Naive thymus-derived CD4-positive, alpha-beta T cell (primary cell): ENCODE data around the gene GPX8. TPM values are rescaled to one million over a fixed set of nuclear protein-coding genes. Genes with fewer than 3 reads are reported as not detected.
A peak's percentile ranks its signal among the peaks of the same experiment; 100 is the strongest.

ENCODE experiments used
- ATAC-seq: fragments of 150-1000 bp; cut with Tn5 transposase; 2 replicates; pipeline ENCODE4 v1.10.0; 2021; ENCODE audit warnings: mild to moderate bottlenecking, moderate library complexity
- CTCF ChIA-PET: fragments of 350-600 bp; sonication (Branson Sonifier 250); formaldehyde crosslinking; loops from one replicate; lab custom pipeline; 2021; ENCODE audit warnings: antibody characterized with exemption; lab: Charles Lee
- POLR2A ChIA-PET: fragments of 350-600 bp; sonication (Branson Sonifier 250); formaldehyde crosslinking; loops from one replicate; lab custom pipeline; 2021; ENCODE audit warnings: antibody characterized with exemption, inconsistent platforms; lab: Charles Lee
- DNase-seq, 9 donors: peaks; one replicate each; pipeline versions ENCODE4 v3.0.0 to v3.0.0-alpha.2; 2020 to 2022; ENCODE audit warnings: mixed read lengths in 1 of 9
- H3K27ac ChIP-seq: one replicate; pipeline ENCODE4 v1.7.0; 2013; ENCODE audit warnings: mild to moderate bottlenecking, low read depth, low read length, moderate library complexity
- H3K27me3 ChIP-seq, 2 donors: one replicate each; pipeline ENCODE4 v1.7.0; 2013; ENCODE audit warnings: low read length in 2 of 2, mild to moderate bottlenecking in 2 of 2, moderate library complexity in 2 of 2; ENCODE audit not compliant: control insufficient read depth in 2 of 2, insufficient read depth in 2 of 2
- H3K36me3 ChIP-seq, 3 experiments: 1 replicate in 2 of 3; 2 replicates in 1 of 3; pipeline ENCODE4 v1.7.0; 2013; ENCODE audit warnings: low read length in 3 of 3, mild to moderate bottlenecking in 3 of 3, moderate library complexity in 1 of 3; ENCODE audit not compliant: insufficient read depth in 3 of 3, control insufficient read depth in 2 of 3
- H3K4me1 ChIP-seq, 2 donors: one replicate each; pipeline ENCODE4 v1.7.0; 2013; ENCODE audit warnings: low read length in 2 of 2, mild to moderate bottlenecking in 2 of 2, moderate library complexity in 1 of 2; ENCODE audit not compliant: control insufficient read depth in 2 of 2, insufficient read depth in 2 of 2
- H3K4me3 ChIP-seq: 2 replicates; pipeline ENCODE4 v1.7.0; 2013; ENCODE audit warnings: mild to moderate bottlenecking, low read length
- H3K9me3 ChIP-seq, 3 experiments: 1 replicate in 2 of 3; 2 replicates in 1 of 3; pipeline ENCODE4 v1.7.0; 2013; ENCODE audit warnings: low read length in 3 of 3; ENCODE audit not compliant: control insufficient read depth in 2 of 3
- H3K27ac Mint-ChIP-seq, 9 donors: one replicate each; pipeline ENCODE4 v1.8.0; 2020 to 2022; ENCODE audit warnings: mixed read lengths in 9 of 9, mild to moderate bottlenecking in 8 of 9, moderate library complexity in 5 of 9, inconsistent platforms in 2 of 9
- H3K27me3 Mint-ChIP-seq, 5 donors: one replicate each; pipeline ENCODE4 v1.8.0; 2021 to 2022; ENCODE audit warnings: mixed read lengths in 5 of 5, mild to moderate bottlenecking in 1 of 5
- H3K36me3 Mint-ChIP-seq, 5 donors: one replicate each; pipeline ENCODE4 v1.8.0; 2020 to 2022; ENCODE audit warnings: mixed read lengths in 5 of 5, mild to moderate bottlenecking in 3 of 5, inconsistent platforms in 1 of 5
- H3K4me1 Mint-ChIP-seq, 7 donors: one replicate each; pipeline ENCODE4 v1.8.0; 2020 to 2022; ENCODE audit warnings: mixed read lengths in 7 of 7, mild to moderate bottlenecking in 3 of 7, inconsistent platforms in 1 of 7
- H3K4me3 Mint-ChIP-seq, 10 donors: one replicate each; pipeline ENCODE4 v1.8.0; 2020 to 2022; ENCODE audit warnings: mild to moderate bottlenecking in 10 of 10, mixed read lengths in 10 of 10, moderate library complexity in 6 of 10, inconsistent platforms in 2 of 10
- H3K9me3 Mint-ChIP-seq, 11 donors: one replicate each; pipeline ENCODE4 v1.8.0; 2020 to 2022; ENCODE audit warnings: mixed read lengths in 11 of 11, mild to moderate bottlenecking in 4 of 11, inconsistent platforms in 1 of 11, moderate library complexity in 1 of 11
- intact Hi-C, 2 donors: fragments of 100-400 bp; cut with micrococcal nuclease; formaldehyde crosslinking; loops; one replicate each; pipeline ENCODE4 v1.15.1; 2023
- polyA plus RNA-seq, 2 donors: library from polyadenylated mRNA; unstranded; fragments of 300-500 nt; fragmentation: Illumina TruSeq; gene quantifications; one replicate each; pipeline ENCODE4 v1.2.3, GENCODE V29; 2021
- total RNA-seq, 6 experiments: library from RNA in 5 of 6; stranded (reverse) in 5 of 6; gene quantifications; 1 replicate in 5 of 6; 2 replicates in 1 of 6; pipeline ENCODE4 v1.2.3 and lab custom pipeline; 2021 to 2026

GPX8 gene
- total and polyA plus RNA-seq, 7 experiments from 2014 or later: not detected

GRCh38 chr5:55146080-55146479, 13.9 kb upstream of the GPX8 start:
- ATAC-seq: no peak
- ChIA-PET POLR2A (interaction anchor here (0.8 kb wide), 1 partner anchor 43 kb away, joined by 3 read pairs; no protein-coding TSS in a partner anchor), CTCF (interaction anchor here (0.5 to 3.8 kb wide), 14 partner anchors 12 to 414 kb away, joined by 3 to 61 read pairs (median 6); partner anchors contain the start of genes GPX8 and GZMA)
- peaks cover 0 to 31% (median 0%) of the 10 kb centered on the region in 5 donors for H3K36me3 Mint-ChIP-seq
- Histone ChIP-seq H3K4me1 (peaks cover 5 to 18% of the 10 kb centered on the region in 2 donors), H3K36me3 (no peaks in the 10 kb centered on the region), H3K4me3 (no peak overlapping the region), H3K27me3 (no peaks in the 10 kb centered on the region), H3K9me3 (no peaks in the 10 kb centered on the region), H3K27ac (no peak overlapping the region)
- peaks cover 0 to 58% (median 0%) of the 10 kb centered on the region in 5 donors for H3K27me3 Mint-ChIP-seq
- H3K9me3 Mint-ChIP-seq: no peaks in the 10 kb centered on the region
- peak overlapping the region in 2 of 9 donors; percentile 20 to 28 for H3K27ac Mint-ChIP-seq
- peak overlapping the region in 5 of 10 donors; percentile 21 to 74 (median 37) for H3K4me3 Mint-ChIP-seq
- DNase-seq: no peak
- intact Hi-C loops: loop anchor here (1.0 to 2.0 kb wide), 10 partner anchors 13 to 279 kb away; partner anchors contain the start of gene GZMA (in 1 of the 2)
- peaks cover 16 to 44% (median 25%) of the 10 kb centered on the region in 7 donors for H3K4me1 Mint-ChIP-seq

- H3K4me1 ChIP-seq: peaks cover 5 to 14% of the 10 kb centered on the region in 2 donors
- intact Hi-C loops: loop anchor here (1.0 to 2.0 kb wide), 10 partner anchors 13 to 279 kb away; partner anchors contain the start of gene GZMA (in 1 of the 2)
- Mint-ChIP-seq H3K9me3 (no peaks in the 10 kb centered on the region), H3K36me3 (peaks cover 0 to 25% (median 0%) of the 10 kb centered on the region in 5 donors), H3K4me3 (peak overlapping the region in 7 of 10 donors; percentile 21 to 74 (median 42)), H3K4me1 (peaks cover 12 to 38% (median 20%) of the 10 kb centered on the region in 7 donors), H3K27ac (peak overlapping the region in 6 of 9 donors; percentile 1 to 60 (median 27)), H3K27me3 (peaks cover 0 to 62% (median 0%) of the 10 kb centered on the region in 5 donors)
- no peak overlapping the region for H3K27ac ChIP-seq
- no peak overlapping the region for H3K4me3 ChIP-seq
- H3K9me3 ChIP-seq: no peaks in the 10 kb centered on the region
- DNase-seq (peak; percentile 47 to 84 (median 77)), ATAC-seq (peak; percentile 91)
- CTCF ChIA-PET: interaction anchor here (0.5 to 3.8 kb wide), 17 partner anchors 13 to 1688 kb away, joined by 3 to 61 read pairs (median 3); partner anchors contain the start of genes GPX8 and GZMA
- no peaks in the 10 kb centered on the region for H3K36me3 ChIP-seq
- POLR2A ChIA-PET: interaction anchor here (0.8 kb wide), 1 partner anchor 43 kb away, joined by 3 read pairs; no protein-coding TSS in a partner anchor
- no peaks in the 10 kb centered on the region for H3K27me3 ChIP-seq
Measured at GRCh38 chr5:55146543-55147151, 13.3 kb upstream of the GPX8 start.

- peaks cover 7 to 77% (median 16%) of the 10 kb centered on the region in 5 donors for H3K27me3 Mint-ChIP-seq
- H3K4me3 Mint-ChIP-seq: no peak overlapping the region
- Histone ChIP-seq H3K4me1 (peaks cover 5% of the 10 kb centered on the region in 2 donors), H3K27me3 (no peaks in the 10 kb centered on the region), H3K4me3 (no peak overlapping the region), H3K36me3 (no peaks in the 10 kb centered on the region), H3K27ac (no peak overlapping the region), H3K9me3 (no peaks in the 10 kb centered on the region)
- no peak for ATAC-seq
- H3K27ac Mint-ChIP-seq: no peak overlapping the region
- H3K4me1 Mint-ChIP-seq: peaks cover 5 to 18% (median 7%) of the 10 kb centered on the region in 7 donors
- no peaks in the 10 kb centered on the region for H3K9me3 Mint-ChIP-seq
- H3K36me3 Mint-ChIP-seq: peaks cover 0 to 11% (median 0%) of the 10 kb centered on the region in 5 donors
- DNase-seq: no peak
- POLR2A ChIA-PET: no interaction called here
- CTCF ChIA-PET: interaction anchor here (0.5 to 1.3 kb wide), 3 partner anchors 12 to 243 kb away, joined by 3 to 4 read pairs (median 4); no protein-coding TSS in a partner anchor
- intact Hi-C loops: no loop called here
Measured at GRCh38 chr5:55149308-55149795, 10.6 kb upstream of the GPX8 start.

GRCh38 chr5:55151923-55152842, 7.8 kb upstream of the GPX8 start:
- H3K27ac Mint-ChIP-seq: no peak overlapping the region
- no peak for DNase-seq
- no peak overlapping the region for H3K4me3 ChIP-seq
- H3K9me3 ChIP-seq: no peaks in the 10 kb centered on the region
- H3K27ac ChIP-seq: no peak overlapping the region
- ChIA-PET POLR2A (no interaction called here), CTCF (interaction anchor here (0.7 to 1.6 kb wide), 4 partner anchors 8 to 314 kb away, joined by 3 to 6 read pairs (median 6); partner anchors contain the start of gene GPX8)
- no peak overlapping the region for H3K4me3 Mint-ChIP-seq
- intact Hi-C loops: no loop called here
- peaks cover 0 to 3% (median 0%) of the 10 kb centered on the region in 5 donors for H3K36me3 Mint-ChIP-seq
- H3K36me3 ChIP-seq: no peaks in the 10 kb centered on the region
- peaks cover 17 to 84% (median 22%) of the 10 kb centered on the region in 5 donors for H3K27me3 Mint-ChIP-seq
- no peaks in the 10 kb centered on the region for H3K27me3 ChIP-seq
- peaks cover 0 to 19% (median 5%) of the 10 kb centered on the region in 11 donors for H3K9me3 Mint-ChIP-seq
- ATAC-seq: no peak
- H3K4me1 Mint-ChIP-seq: no peaks in the 10 kb centered on the region
- no peaks in the 10 kb centered on the region for H3K4me1 ChIP-seq

GRCh38 chr5:55154873-55155272, 5.1 kb upstream of the GPX8 start:
- Histone ChIP-seq H3K4me1 (no peaks in the 10 kb centered on the region), H3K9me3 (no peaks in the 10 kb centered on the region), H3K36me3 (no peaks in the 10 kb centered on the region), H3K27ac (no peak overlapping the region), H3K4me3 (no peak overlapping the region), H3K27me3 (no peaks in the 10 kb centered on the region)
- H3K4me3 Mint-ChIP-seq: no peak overlapping the region
- POLR2A ChIA-PET: no interaction called here
- DNase-seq (no peak), ATAC-seq (no peak)
- peaks cover 0 to 4% (median 0%) of the 10 kb centered on the region in 7 donors for H3K4me1 Mint-ChIP-seq
- H3K36me3 Mint-ChIP-seq: peaks cover 0 to 3% (median 0%) of the 10 kb centered on the region in 5 donors
- CTCF ChIA-PET: no interaction called here
- peaks cover 0 to 19% (median 5%) of the 10 kb centered on the region in 11 donors for H3K9me3 Mint-ChIP-seq
- peaks cover 21 to 83% (median 22%) of the 10 kb centered on the region in 5 donors for H3K27me3 Mint-ChIP-seq
- H3K27ac Mint-ChIP-seq: no peak overlapping the region
- intact Hi-C loops: no loop called here
